Endodermal cell (in vitro differentiated cells): ENCODE data around the gene QKI. TPM values are rescaled to one million over a fixed set of nuclear protein-coding genes. Genes with fewer than 3 reads are reported as not detected.

Experiments
- DNase-seq: peaks from one replicate; pipeline ENCODE4 v3.0.0-alpha.2; 2017
- H3K27ac ChIP-seq: 2 replicates; pipeline ENCODE4 v1.5.1; 2013; ENCODE audit warnings: mild to moderate bottlenecking, low read depth, low read length, moderate library complexity
- H3K27me3 ChIP-seq: 2 replicates; pipeline ENCODE4 v1.6.1; 2013; ENCODE audit warnings: mild to moderate bottlenecking, low read length, moderate library complexity; ENCODE audit not compliant: insufficient read depth, control insufficient read depth, poor library complexity, severe bottlenecking
- H3K36me3 ChIP-seq: 2 replicates; pipeline ENCODE4 v1.7.0; 2013; ENCODE audit warnings: mild to moderate bottlenecking, low read length, moderate library complexity; ENCODE audit not compliant: control insufficient read depth, insufficient read depth
- H3K4me1 ChIP-seq: one replicate; pipeline ENCODE4 v1.7.0; 2013; ENCODE audit warnings: low read length; ENCODE audit not compliant: control insufficient read depth, insufficient read depth
- H3K4me3 ChIP-seq: 2 replicates; pipeline ENCODE4 v1.5.1; 2013; ENCODE audit warnings: mild to moderate bottlenecking, low read length, moderate library complexity
- H3K9ac ChIP-seq: 2 replicates; pipeline ENCODE4 v1.6.1; 2013; ENCODE audit warnings: mild to moderate bottlenecking, low read length, moderate library complexity; ENCODE audit not compliant: poor library complexity, severe bottlenecking; ENCODE audit errors: extremely low read depth
- H3K9me3 ChIP-seq: 2 replicates; pipeline ENCODE4 v1.6.1; 2013; ENCODE audit warnings: mild to moderate bottlenecking, low read length, moderate library complexity; ENCODE audit not compliant: control insufficient read depth
- H3K27ac Mint-ChIP-seq: 2 replicates; pipeline ENCODE4 v1.8.0; 2020; ENCODE audit warnings: mixed read lengths
- H3K27me3 Mint-ChIP-seq: 2 replicates; pipeline ENCODE4 v1.8.0; 2021; ENCODE audit warnings: mild to moderate bottlenecking, mixed read lengths; ENCODE audit not compliant: insufficient read depth
- H3K36me3 Mint-ChIP-seq: 2 replicates; pipeline ENCODE4 v1.8.0; 2020; ENCODE audit warnings: low read depth, mixed read lengths
- H3K4me1 Mint-ChIP-seq: 2 replicates; pipeline ENCODE4 v1.8.0; 2020; ENCODE audit warnings: mixed read lengths
- H3K4me3 Mint-ChIP-seq: 2 replicates; pipeline ENCODE4 v1.8.0; 2020; ENCODE audit warnings: mild to moderate bottlenecking, moderate library complexity, mixed read lengths
- H3K9me3 Mint-ChIP-seq: 2 replicates; pipeline ENCODE4 v1.8.0; 2020; ENCODE audit warnings: mild to moderate bottlenecking, mixed read lengths
- WGBS, 2 experiments: methylation state at CpG; one replicate each; pipeline versions ENCODE4 v1.1.5 to v1.1.7; 2013; ENCODE audit warnings: missing lambda C conversion rate in 2 of 2, mixed read lengths in 1 of 2; ENCODE audit not compliant: insufficient coverage in 1 of 2, insufficient read length in 1 of 2; 5-methylcytosine and 5-hydroxymethylcytosine counted together
- total RNA-seq, 2 donors: library from RNA; stranded (reverse); fragmentation: NEBNext Ultra II Directional in 1 of 2; extraction: Animal tissue kit (Norgen Biotek cat#: 25700) in 1 of 2; gene quantifications; 2 replicates in 1 of 2; 3 replicates in 1 of 2; pipeline ENCODE4 v1.2.1, GENCODE V29; 2021
- TF ChIP-seq, protein P1 (sequence below): fragments of 200-600 bp; sonication (generic); conservative IDR thresholded peaks from 2 replicates; pipeline ENCODE4 v1.5.0; 2021; ENCODE audit warnings: antibody characterized with exemption, mild to moderate bottlenecking

The QKI gene
- total RNA-seq, 2 donors from 2014 or later = 93.3 to 107 TPM

- H3K4me1 ChIP-seq = peaks cover 4% of the 10 kb centered on the region
- no peak overlapping the region for H3K4me3 ChIP-seq
- peaks cover 10% of the 10 kb centered on the region for H3K36me3 ChIP-seq
- no peaks in the 10 kb centered on the region for H3K27me3 ChIP-seq
- 86 to 94% methylated on average over 1 to 4 of the region's 4 CpGs for WGBS, 2 experiments
- no peaks in the 10 kb centered on the region for H3K9me3 ChIP-seq
- TF ChIP-seq, protein P1, sequence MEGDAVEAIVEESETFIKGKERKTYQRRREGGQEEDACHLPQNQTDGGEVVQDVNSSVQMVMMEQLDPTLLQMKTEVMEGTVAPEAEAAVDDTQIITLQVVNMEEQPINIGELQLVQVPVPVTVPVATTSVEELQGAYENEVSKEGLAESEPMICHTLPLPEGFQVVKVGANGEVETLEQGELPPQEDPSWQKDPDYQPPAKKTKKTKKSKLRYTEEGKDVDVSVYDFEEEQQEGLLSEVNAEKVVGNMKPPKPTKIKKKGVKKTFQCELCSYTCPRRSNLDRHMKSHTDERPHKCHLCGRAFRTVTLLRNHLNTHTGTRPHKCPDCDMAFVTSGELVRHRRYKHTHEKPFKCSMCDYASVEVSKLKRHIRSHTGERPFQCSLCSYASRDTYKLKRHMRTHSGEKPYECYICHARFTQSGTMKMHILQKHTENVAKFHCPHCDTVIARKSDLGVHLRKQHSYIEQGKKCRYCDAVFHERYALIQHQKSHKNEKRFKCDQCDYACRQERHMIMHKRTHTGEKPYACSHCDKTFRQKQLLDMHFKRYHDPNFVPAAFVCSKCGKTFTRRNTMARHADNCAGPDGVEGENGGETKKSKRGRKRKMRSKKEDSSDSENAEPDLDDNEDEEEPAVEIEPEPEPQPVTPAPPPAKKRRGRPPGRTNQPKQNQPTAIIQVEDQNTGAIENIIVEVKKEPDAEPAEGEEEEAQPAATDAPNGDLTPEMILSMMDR = no peak
- peaks cover 36% of the 10 kb centered on the region for H3K4me1 Mint-ChIP-seq
- no peak overlapping the region for H3K9ac ChIP-seq
- no peak overlapping the region for H3K27ac ChIP-seq
- no peak for DNase-seq
- H3K36me3 Mint-ChIP-seq = peaks cover 10% of the 10 kb centered on the region
- H3K9me3 Mint-ChIP-seq = no peaks in the 10 kb centered on the region
- no peaks in the 10 kb centered on the region for H3K27me3 Mint-ChIP-seq
- H3K4me3 Mint-ChIP-seq = no peak overlapping the region
- no peak overlapping the region for H3K27ac Mint-ChIP-seq
Observed at GRCh38 chr6:163576114-163576513, 161.6 kb downstream of the QKI start.

DNA sequence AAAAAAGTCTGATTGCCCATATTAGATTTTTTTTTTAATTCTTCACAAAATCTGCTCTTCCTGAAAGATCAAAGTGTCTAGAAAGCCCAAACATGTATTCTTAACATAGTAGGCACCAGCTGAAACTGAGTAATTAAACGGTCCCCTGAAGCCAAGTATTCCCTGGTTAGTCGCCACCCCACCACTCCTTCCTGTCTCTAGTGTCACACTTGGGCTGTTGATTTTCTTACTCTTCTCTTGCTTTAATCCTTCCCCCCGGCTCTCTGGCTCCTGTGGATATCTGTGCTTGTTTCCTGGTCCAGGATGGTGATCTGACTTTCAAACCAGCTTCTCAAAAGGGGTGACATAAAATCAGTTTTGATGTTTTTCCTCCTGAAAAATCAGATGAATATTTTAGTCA is 162.9 kb downstream of the QKI start:
- Histone ChIP-seq H3K4me3 (no peak overlapping the region), H3K36me3 (no peaks in the 10 kb centered on the region), H3K27me3 (no peaks in the 10 kb centered on the region), H3K9me3 (no peaks in the 10 kb centered on the region), H3K4me1 (peaks cover 4% of the 10 kb centered on the region), H3K27ac (no peak overlapping the region), H3K9ac (no peak overlapping the region)
- TF ChIP-seq, protein P1 = no peak
- Mint-ChIP-seq H3K27me3 (no peaks in the 10 kb centered on the region), H3K36me3 (peaks cover 5% of the 10 kb centered on the region), H3K27ac (no peak overlapping the region), H3K9me3 (no peaks in the 10 kb centered on the region), H3K4me1 (peaks cover 29% of the 10 kb centered on the region), H3K4me3 (no peak overlapping the region)
- no peak for DNase-seq
- 67 to 83% methylated on average over 2 to 3 of the region's 3 CpGs for WGBS, 2 experiments

- peaks cover under 1% of the 10 kb centered on the region for H3K36me3 Mint-ChIP-seq
- Histone ChIP-seq H3K9ac (no peak overlapping the region), H3K4me1 (peaks cover 4% of the 10 kb centered on the region), H3K36me3 (no peaks in the 10 kb centered on the region), H3K4me3 (no peak overlapping the region), H3K27ac (no peak overlapping the region), H3K9me3 (no peaks in the 10 kb centered on the region), H3K27me3 (no peaks in the 10 kb centered on the region)
- peaks cover 21% of the 10 kb centered on the region for H3K4me1 Mint-ChIP-seq
- H3K27ac Mint-ChIP-seq = no peak overlapping the region
- no peaks in the 10 kb centered on the region for H3K27me3 Mint-ChIP-seq
- 76 to 89% methylated on average over 3 to 13 of the region's 13 CpGs for WGBS, 2 experiments
- TF ChIP-seq, protein P1 = no peak
- H3K9me3 Mint-ChIP-seq = no peaks in the 10 kb centered on the region
- DNase-seq = peak; percentile 71
- no peak overlapping the region for H3K4me3 Mint-ChIP-seq
Observed at GRCh38 chr6:163579111-163579879, 164.8 kb downstream of the QKI start.
